ENCODE results near the gene TCP11X2. TPM values are rescaled to one million over a fixed set of nuclear protein-coding genes. Genes with fewer than 3 reads are reported as not detected.
"Not testable (repeated sequence)": the region's sequence is repeated elsewhere in the genome, so short reads cannot be mapped to it uniquely, and the experiment has no call there.

The TCP11X2 gene
- total and polyA plus RNA-seq, 2 of the 8 experiments (the other 6 are each of a cell fraction or from before 2014, with no cell fraction given) = 0.08 to 0.32 TPM

DNA sequence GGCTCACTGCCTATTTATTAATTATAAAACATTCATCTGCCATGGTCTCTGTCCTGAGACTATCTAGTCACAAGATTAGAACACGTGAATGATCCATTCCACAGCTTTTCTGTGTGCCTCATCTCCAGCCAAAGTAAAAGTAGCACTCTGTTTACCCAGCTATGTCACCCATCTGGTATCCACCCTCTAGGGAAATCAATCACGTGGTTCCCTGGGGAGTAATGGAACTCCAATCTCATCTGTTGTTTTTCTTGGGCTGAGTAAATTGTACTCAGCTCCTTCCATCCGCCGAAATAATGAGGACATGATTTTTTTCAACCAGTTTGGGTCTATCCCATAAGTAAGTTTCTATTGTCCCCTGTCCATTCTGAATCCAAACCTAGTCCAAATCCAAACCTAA is 13.0 kb downstream of the TCP11X2 start:
- H2BK20ac ChIP-seq (ENCODE audit: low read length); H2BK12ac ChIP-seq (ENCODE audit: low read depth, low read length); H2AFZ ChIP-seq (ENCODE audit: low read length); DNase-seq (ENCODE audit: low read depth in 1 of 2, low spot score in 2 of 2); H3K23me2 ChIP-seq (ENCODE audit: low read depth, low read length); H2BK5ac ChIP-seq (ENCODE audit: low read depth, low read length); H3K36me3 ChIP-seq (ENCODE audit: control insufficient read depth in 2 of 4, insufficient read depth in 4 of 4, low read length in 3 of 4); H3K56ac ChIP-seq (replicated peaks; ENCODE audit: insufficient read length, low read depth, low read length); H4K5ac ChIP-seq (ENCODE audit: insufficient read length, low read depth, low read length); H3K18ac ChIP-seq (ENCODE audit: extremely low read depth, low read length); H4K20me1 ChIP-seq (replicated peaks in 1 of 2; ENCODE audit: control insufficient read depth in 1 of 2, insufficient read depth in 2 of 2, low read length in 2 of 2); H2AK5ac ChIP-seq (ENCODE audit: low read depth, low read length); H4K91ac ChIP-seq (replicated peaks; ENCODE audit: insufficient read length, low read length); H3K27me3 ChIP-seq (replicated peaks in 1 of 4; ENCODE audit: control insufficient read depth in 3 of 4, extremely low read depth in 1 of 4, insufficient read depth in 3 of 4, low read length in 3 of 4); H3K14ac ChIP-seq (ENCODE audit: insufficient read length); H3K9ac ChIP-seq (replicated peaks in 1 of 4; ENCODE audit: extremely low read depth in 1 of 4, low read depth in 3 of 4, low read length in 3 of 4); H4K8ac ChIP-seq (ENCODE audit: extremely low read depth, insufficient read depth, low read length); POLR2A ChIA-PET (ENCODE audit: partially characterized antibody); H3K9me3 ChIP-seq (ENCODE audit: insufficient read depth in 2 of 2, low read depth in 1 of 2, low read length in 1 of 2); H3K79me2 ChIP-seq (ENCODE audit: control insufficient read depth in 1 of 2, insufficient read depth in 2 of 2, low read length in 2 of 2); H2BK15ac ChIP-seq (ENCODE audit: low read length); H3K4me2 ChIP-seq (ENCODE audit: insufficient read depth in 1 of 2, low read depth in 2 of 2, low read length in 2 of 2); CTCF ChIA-PET (ENCODE audit: partially characterized antibody); H3K4ac ChIP-seq (replicated peaks; ENCODE audit: insufficient read length, low read depth, low read length); H3K4me1 ChIP-seq (replicated peaks in 1 of 4; ENCODE audit: control insufficient read depth in 3 of 4, insufficient read depth in 4 of 4, low read length in 3 of 4); H2BK120ac ChIP-seq (replicated peaks; ENCODE audit: low read depth, low read length); H3K27ac ChIP-seq (ENCODE audit: low read depth, low read length); H3K79me1 ChIP-seq (ENCODE audit: low read depth, low read length); H3K4me3 ChIP-seq (ENCODE audit: extremely low read depth in 1 of 4, insufficient read depth in 2 of 4, low read depth in 3 of 4, low read length in 4 of 4); H3K23ac ChIP-seq (ENCODE audit: insufficient read length): not testable (repeated sequence)
- FAIRE-seq = peak; percentile 71
- WGBS, 2 experiments (ENCODE audit: extremely low coverage in 1 of 2, insufficient coverage in 1 of 2, insufficient read length in 1 of 2, insufficient replicate concordance in 2 of 2, low coverage in 1 of 2, low lambda C conversion rate in 2 of 2, missing lambda C conversion rate in 1 of 2) = no CpG with 5 or more reads among the region's 4 CpGs

DNA sequence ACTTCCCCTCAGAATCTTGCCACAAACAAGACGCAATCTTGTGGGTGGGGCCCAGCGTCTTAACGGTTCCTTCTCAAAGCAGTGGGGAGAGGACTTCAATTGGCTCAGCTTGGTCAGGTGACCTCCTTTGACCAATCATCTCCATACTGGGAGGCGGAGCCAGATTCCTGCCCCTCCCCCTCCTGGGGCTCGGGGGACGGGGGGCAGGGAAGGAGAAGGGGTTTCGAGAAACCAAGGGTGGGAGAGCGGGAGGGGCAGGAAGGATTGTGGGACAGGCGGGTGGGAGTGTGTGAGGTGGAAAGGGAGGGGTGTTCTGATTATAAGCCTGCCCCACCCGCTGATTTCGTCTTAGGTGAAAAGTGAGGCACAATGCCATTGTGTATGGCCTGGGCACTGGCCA is 31.7 kb downstream of the TCP11X2 start, which contains the start of gene NXF2B:
TSS of gene NXF2B (minus strand) at position 101 of the 400 bp plus-strand sequence. CDS start 59,972 bp downstream, outside the sequence.
- H4K20me1 ChIP-seq (replicated peaks in 1 of 2; ENCODE audit: control insufficient read depth in 1 of 2, insufficient read depth in 2 of 2, low read length in 2 of 2); H2BK12ac ChIP-seq (ENCODE audit: low read depth, low read length); H3K9ac ChIP-seq (replicated peaks in 1 of 4; ENCODE audit: extremely low read depth in 1 of 4, low read depth in 3 of 4, low read length in 3 of 4); H3K23me2 ChIP-seq (ENCODE audit: low read depth, low read length); H4K91ac ChIP-seq (replicated peaks; ENCODE audit: insufficient read length, low read length); H3K4me2 ChIP-seq (ENCODE audit: insufficient read depth in 1 of 2, low read depth in 2 of 2, low read length in 2 of 2); POLR2A ChIA-PET (ENCODE audit: partially characterized antibody); H3K79me1 ChIP-seq (ENCODE audit: low read depth, low read length); H2AFZ ChIP-seq (ENCODE audit: low read length); H4K5ac ChIP-seq (ENCODE audit: insufficient read length, low read depth, low read length); FAIRE-seq; H3K27me3 ChIP-seq (replicated peaks in 1 of 4; ENCODE audit: control insufficient read depth in 3 of 4, extremely low read depth in 1 of 4, insufficient read depth in 3 of 4, low read length in 3 of 4); H3K9me3 ChIP-seq (ENCODE audit: insufficient read depth in 2 of 2, low read depth in 1 of 2, low read length in 1 of 2); H3K23ac ChIP-seq (ENCODE audit: insufficient read length); H3K79me2 ChIP-seq (ENCODE audit: control insufficient read depth in 1 of 2, insufficient read depth in 2 of 2, low read length in 2 of 2); H3K56ac ChIP-seq (replicated peaks; ENCODE audit: insufficient read length, low read depth, low read length); H3K4me1 ChIP-seq (replicated peaks in 1 of 4; ENCODE audit: control insufficient read depth in 3 of 4, insufficient read depth in 4 of 4, low read length in 3 of 4); H3K18ac ChIP-seq (ENCODE audit: extremely low read depth, low read length); H3K4ac ChIP-seq (replicated peaks; ENCODE audit: insufficient read length, low read depth, low read length); CTCF ChIA-PET (ENCODE audit: partially characterized antibody); H3K27ac ChIP-seq (ENCODE audit: low read depth, low read length); H2BK15ac ChIP-seq (ENCODE audit: low read length); H3K4me3 ChIP-seq (ENCODE audit: extremely low read depth in 1 of 4, insufficient read depth in 2 of 4, low read depth in 3 of 4, low read length in 4 of 4); H3K36me3 ChIP-seq (ENCODE audit: control insufficient read depth in 2 of 4, insufficient read depth in 4 of 4, low read length in 3 of 4); H3K14ac ChIP-seq (ENCODE audit: insufficient read length); DNase-seq (ENCODE audit: low read depth in 1 of 2, low spot score in 2 of 2); H2AK5ac ChIP-seq (ENCODE audit: low read depth, low read length); H2BK5ac ChIP-seq (ENCODE audit: low read depth, low read length); H2BK120ac ChIP-seq (replicated peaks; ENCODE audit: low read depth, low read length); H4K8ac ChIP-seq (ENCODE audit: extremely low read depth, insufficient read depth, low read length); H2BK20ac ChIP-seq (ENCODE audit: low read length): not testable (repeated sequence)
- WGBS, 2 experiments (ENCODE audit: extremely low coverage in 1 of 2, insufficient coverage in 1 of 2, insufficient read length in 1 of 2, insufficient replicate concordance in 2 of 2, low coverage in 1 of 2, low lambda C conversion rate in 2 of 2, missing lambda C conversion rate in 1 of 2) = no CpG with 5 or more reads among the region's 11 CpGs
